Measurements from ENCODE around the gene RAG1.

RAG1 gene

GRCh38 chr11:36623494-36623893 is 55.7 kb downstream of the RAG1 start:
- Histone ChIP-seq H3K27ac (ENCODE audit: low read length) (no peak overlapping the region), H3K9me2 (replicated peaks; ENCODE audit: insufficient read depth, low read length) (no peaks in the 10 kb centered on the region), H3K79me2 (ENCODE audit: low read length) (no peaks in the 10 kb centered on the region), H3K36me3 (replicated peaks; ENCODE audit: insufficient read depth, low read length) (no peaks in the 10 kb centered on the region), H3F3A (ENCODE audit: insufficient read depth, low read length) (no peaks in the 10 kb centered on the region), H4K20me1 (ENCODE audit: insufficient read depth, low read length) (no peaks in the 10 kb centered on the region), H3K9me3 (replicated peaks; ENCODE audit: insufficient read depth, low read length) (no peaks in the 10 kb centered on the region), H3K4me1 (ENCODE audit: low read length) (no peaks in the 10 kb centered on the region), H3K4me2 (ENCODE audit: low read depth, low read length) (no peak overlapping the region), H3K27me3 (replicated peaks; ENCODE audit: insufficient read depth, low read length) (no peaks in the 10 kb centered on the region), H2AFZ (ENCODE audit: low read length) (no peak overlapping the region), H3K9ac (ENCODE audit: low read length) (no peak overlapping the region), H3K4me3 (ENCODE audit: low read length) (no peak overlapping the region)
- no peak for DNase-seq
- TF ChIP-seq, protein P1, sequence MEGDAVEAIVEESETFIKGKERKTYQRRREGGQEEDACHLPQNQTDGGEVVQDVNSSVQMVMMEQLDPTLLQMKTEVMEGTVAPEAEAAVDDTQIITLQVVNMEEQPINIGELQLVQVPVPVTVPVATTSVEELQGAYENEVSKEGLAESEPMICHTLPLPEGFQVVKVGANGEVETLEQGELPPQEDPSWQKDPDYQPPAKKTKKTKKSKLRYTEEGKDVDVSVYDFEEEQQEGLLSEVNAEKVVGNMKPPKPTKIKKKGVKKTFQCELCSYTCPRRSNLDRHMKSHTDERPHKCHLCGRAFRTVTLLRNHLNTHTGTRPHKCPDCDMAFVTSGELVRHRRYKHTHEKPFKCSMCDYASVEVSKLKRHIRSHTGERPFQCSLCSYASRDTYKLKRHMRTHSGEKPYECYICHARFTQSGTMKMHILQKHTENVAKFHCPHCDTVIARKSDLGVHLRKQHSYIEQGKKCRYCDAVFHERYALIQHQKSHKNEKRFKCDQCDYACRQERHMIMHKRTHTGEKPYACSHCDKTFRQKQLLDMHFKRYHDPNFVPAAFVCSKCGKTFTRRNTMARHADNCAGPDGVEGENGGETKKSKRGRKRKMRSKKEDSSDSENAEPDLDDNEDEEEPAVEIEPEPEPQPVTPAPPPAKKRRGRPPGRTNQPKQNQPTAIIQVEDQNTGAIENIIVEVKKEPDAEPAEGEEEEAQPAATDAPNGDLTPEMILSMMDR (IDR thresholded peaks at IDR 0.05; ENCODE audit: low read length) = no peak
- TF ChIP-seq EZH2 (optimal IDR thresholded peaks at IDR 0.05; ENCODE audit: low read depth, low read length) = no peak
- no peak for TF ChIP-seq EZH2phosphoT487 (IDR thresholded peaks at IDR 0.05; ENCODE audit: low read length)

DNA sequence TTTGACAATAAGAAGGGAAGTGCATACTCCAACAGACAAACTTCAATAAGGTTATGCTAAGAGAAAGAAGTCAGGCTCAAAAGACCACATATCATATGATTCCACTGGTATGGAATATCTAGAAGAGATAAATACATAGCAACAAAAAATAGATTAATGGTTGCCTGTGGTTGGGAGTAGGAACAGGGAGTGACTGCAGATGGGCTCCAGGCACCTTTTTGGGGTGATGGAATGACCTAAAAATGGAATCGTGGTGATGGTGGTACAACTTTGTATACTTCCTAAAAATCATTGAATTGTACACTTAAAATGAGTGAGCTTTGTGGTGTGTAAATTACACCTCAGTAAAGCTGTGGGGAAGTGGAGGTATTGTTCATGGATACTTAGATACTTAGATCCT is 59.2 kb downstream of the RAG1 start:
- Histone ChIP-seq H3K79me2 (ENCODE audit: low read length) (no peaks in the 10 kb centered on the region), H3K4me3 (ENCODE audit: low read length) (no peak overlapping the region), H3K9me2 (replicated peaks; ENCODE audit: insufficient read depth, low read length) (no peaks in the 10 kb centered on the region), H4K20me1 (ENCODE audit: insufficient read depth, low read length) (no peaks in the 10 kb centered on the region), H3K36me3 (replicated peaks; ENCODE audit: insufficient read depth, low read length) (no peaks in the 10 kb centered on the region), H3F3A (ENCODE audit: insufficient read depth, low read length) (no peaks in the 10 kb centered on the region), H3K4me2 (ENCODE audit: low read depth, low read length) (no peak overlapping the region), H2AFZ (ENCODE audit: low read length) (no peak overlapping the region), H3K4me1 (ENCODE audit: low read length) (0 out of 2 replicates have a peak, but pooled peaks cover 3% of the 10 kb centered on the region), H3K27ac (ENCODE audit: low read length) (no peak overlapping the region), H3K27me3 (replicated peaks; ENCODE audit: insufficient read depth, low read length) (no peaks in the 10 kb centered on the region), H3K9me3 (replicated peaks; ENCODE audit: insufficient read depth, low read length) (no peaks in the 10 kb centered on the region), H3K9ac (ENCODE audit: low read length) (no peak overlapping the region)
- TF ChIP-seq, protein P1 (IDR thresholded peaks at IDR 0.05; ENCODE audit: low read length) = no peak
- TF ChIP-seq EZH2 (optimal IDR thresholded peaks at IDR 0.05; ENCODE audit: low read depth, low read length) (no peak), EZH2phosphoT487 (IDR thresholded peaks at IDR 0.05; ENCODE audit: low read length) (no peak)
- DNase-seq = no peak

DNA sequence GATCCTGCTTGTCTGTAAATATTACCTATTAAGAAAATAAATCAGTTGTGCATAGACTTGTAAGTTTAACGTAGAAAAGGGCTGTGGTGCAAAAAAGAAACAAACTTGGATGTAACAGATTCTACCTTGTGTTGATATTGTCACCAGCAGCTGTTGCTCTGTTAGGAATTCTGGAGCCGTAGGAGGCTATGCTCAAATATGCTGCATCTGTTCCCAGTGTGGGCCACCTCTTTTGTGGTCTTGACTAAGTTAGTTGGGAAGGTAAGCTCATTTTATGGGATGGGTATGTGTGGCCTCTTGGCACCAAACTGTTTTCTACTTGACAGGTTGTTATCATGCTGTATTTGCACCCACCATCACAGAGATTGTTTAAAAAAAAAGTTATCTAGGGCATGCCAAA is 59.7 kb downstream of the RAG1 start:
- Histone ChIP-seq H3K9ac (ENCODE audit: low read length) (no peak overlapping the region), H3K36me3 (replicated peaks; ENCODE audit: insufficient read depth, low read length) (no peaks in the 10 kb centered on the region), H3K79me2 (ENCODE audit: low read length) (no peaks in the 10 kb centered on the region), H3F3A (ENCODE audit: insufficient read depth, low read length) (no peaks in the 10 kb centered on the region), H3K9me2 (replicated peaks; ENCODE audit: insufficient read depth, low read length) (no peaks in the 10 kb centered on the region), H3K27ac (ENCODE audit: low read length) (no peak overlapping the region), H3K4me3 (ENCODE audit: low read length) (no peak overlapping the region), H4K20me1 (ENCODE audit: insufficient read depth, low read length) (no peaks in the 10 kb centered on the region), H3K4me2 (ENCODE audit: low read depth, low read length) (no peak overlapping the region), H3K4me1 (ENCODE audit: low read length) (0 out of 2 replicates have a peak, but pooled peaks cover 3% of the 10 kb centered on the region), H3K9me3 (replicated peaks; ENCODE audit: insufficient read depth, low read length) (no peaks in the 10 kb centered on the region), H2AFZ (ENCODE audit: low read length) (no peak overlapping the region), H3K27me3 (replicated peaks; ENCODE audit: insufficient read depth, low read length) (no peaks in the 10 kb centered on the region)
- DNase-seq = no peak
- TF ChIP-seq, protein P1 (IDR thresholded peaks at IDR 0.05; ENCODE audit: low read length) = no peak
- TF ChIP-seq EZH2 (optimal IDR thresholded peaks at IDR 0.05; ENCODE audit: low read depth, low read length) (no peak), EZH2phosphoT487 (IDR thresholded peaks at IDR 0.05; ENCODE audit: low read length) (no peak)
